Activated CD8-positive, alpha-beta memory T cell treated with anti-CD3 and anti-CD28 coated beads for 4 hours (primary cell): Measurements from ENCODE around the gene PHACTR3.

ENCODE experiments used
- DNase-seq, 2 donors: peaks; one replicate each; pipeline ENCODE4 v3.0.0-alpha.2; 2020; ENCODE audit warnings: low read depth in 2 of 2

PHACTR3 gene

DNA sequence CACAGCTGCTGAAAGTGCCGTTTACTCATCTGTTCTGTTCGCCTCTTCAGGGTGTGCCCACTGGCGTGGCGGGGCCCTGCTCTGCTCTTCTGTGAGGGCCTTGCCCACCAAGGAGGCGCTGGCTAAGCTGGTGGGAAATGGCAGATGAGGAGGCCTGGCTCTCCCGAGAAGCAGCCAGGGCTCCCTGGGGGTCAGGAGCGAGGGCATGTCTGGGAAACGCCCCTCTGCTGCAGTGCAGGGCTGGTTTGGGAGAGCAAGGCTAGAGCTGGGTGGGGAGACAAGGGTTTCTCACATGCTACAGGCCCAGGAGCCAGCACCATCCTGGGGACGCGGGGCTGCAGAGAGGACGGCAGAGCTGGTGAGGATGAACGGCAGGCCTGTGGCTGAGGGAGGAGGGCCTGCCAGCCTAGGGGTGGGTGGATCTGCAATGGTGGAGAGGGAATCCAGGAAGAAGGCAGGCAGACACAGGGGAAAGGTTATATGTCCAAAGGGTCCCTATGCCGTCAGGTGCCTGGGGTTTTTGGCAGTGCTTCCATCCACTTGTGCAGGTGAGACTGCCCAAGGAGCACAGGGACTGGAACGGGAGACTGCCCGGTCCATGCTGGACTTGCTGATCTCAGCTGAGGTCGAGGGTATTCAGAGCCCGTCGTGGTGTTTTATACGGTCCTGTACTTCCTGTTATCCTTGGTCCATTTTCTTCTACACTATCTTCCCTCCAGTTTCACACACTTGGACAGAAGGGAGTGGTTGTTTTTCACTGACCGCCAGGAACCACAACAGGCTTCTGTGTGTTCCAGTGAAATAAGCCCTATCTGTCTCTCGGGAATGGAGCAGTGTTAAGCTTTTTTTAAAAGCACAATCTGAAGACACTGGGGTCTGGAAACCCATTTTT lies 209.9 kb downstream of the PHACTR3 start:
- no peak for DNase-seq

GRCh38 chr20:59814840-59815340 lies 210.6 kb downstream of the PHACTR3 start:
- no peak for DNase-seq

DNA sequence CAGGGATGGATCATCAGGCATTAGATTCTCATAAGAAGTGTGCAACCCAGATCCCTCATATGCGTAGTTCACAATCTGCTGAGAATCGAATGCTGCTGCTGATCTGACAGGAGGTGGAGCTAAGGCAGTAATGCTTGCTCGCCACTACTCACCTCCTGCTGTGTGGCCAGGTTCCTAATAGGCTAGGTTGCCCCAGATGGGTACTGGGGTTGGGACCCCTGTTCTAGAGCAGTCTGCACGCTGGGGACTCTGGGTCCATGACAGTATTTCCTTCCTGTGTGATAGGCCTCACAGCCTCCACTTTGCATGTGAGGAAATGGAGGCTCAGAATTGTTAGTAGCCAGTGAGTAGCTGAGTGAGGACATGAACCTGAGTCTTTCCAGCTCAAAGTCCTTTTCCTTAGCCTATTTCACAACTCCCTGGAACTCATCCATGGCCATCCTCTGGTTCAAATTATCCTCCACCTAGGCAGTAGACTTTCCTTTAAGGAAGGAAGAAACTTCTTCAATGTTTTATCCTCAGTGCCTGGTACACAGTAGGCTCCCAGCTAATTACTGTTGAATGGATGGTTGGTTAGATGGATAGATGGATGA lies 211.9 kb downstream of the PHACTR3 start:
- no peak for DNase-seq

DNA sequence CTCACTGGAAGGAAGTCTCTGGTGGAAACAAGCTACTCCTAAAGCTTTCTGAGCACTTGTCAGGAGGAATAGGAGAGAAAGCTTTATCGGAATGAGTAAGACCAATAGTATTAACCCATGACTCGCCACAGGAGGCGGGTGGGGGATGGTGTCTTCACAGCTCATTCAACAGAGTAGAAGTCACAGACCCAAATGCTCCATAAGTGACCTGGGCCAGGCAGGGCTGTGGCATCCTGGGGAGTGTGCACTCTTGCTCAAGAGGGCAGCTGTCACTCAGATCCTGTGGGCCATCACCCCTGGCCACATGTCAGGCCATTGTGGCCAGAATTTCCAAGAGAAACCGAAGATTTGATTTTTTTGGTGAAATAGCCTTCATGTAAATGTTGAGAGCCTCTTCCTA lies 213.1 kb downstream of the PHACTR3 start:
- no peak for DNase-seq

- no peak for DNase-seq
These were observed 213.7 kb downstream of the PHACTR3 start for GRCh38 chr20:59817846-59818615.

- DNase-seq = no peak
These were observed 214.6 kb downstream of the PHACTR3 start for GRCh38 chr20:59818911-59819310.

GRCh38 chr20:59819496-59820203 lies 215.3 kb downstream of the PHACTR3 start:
- no peak for DNase-seq

DNA sequence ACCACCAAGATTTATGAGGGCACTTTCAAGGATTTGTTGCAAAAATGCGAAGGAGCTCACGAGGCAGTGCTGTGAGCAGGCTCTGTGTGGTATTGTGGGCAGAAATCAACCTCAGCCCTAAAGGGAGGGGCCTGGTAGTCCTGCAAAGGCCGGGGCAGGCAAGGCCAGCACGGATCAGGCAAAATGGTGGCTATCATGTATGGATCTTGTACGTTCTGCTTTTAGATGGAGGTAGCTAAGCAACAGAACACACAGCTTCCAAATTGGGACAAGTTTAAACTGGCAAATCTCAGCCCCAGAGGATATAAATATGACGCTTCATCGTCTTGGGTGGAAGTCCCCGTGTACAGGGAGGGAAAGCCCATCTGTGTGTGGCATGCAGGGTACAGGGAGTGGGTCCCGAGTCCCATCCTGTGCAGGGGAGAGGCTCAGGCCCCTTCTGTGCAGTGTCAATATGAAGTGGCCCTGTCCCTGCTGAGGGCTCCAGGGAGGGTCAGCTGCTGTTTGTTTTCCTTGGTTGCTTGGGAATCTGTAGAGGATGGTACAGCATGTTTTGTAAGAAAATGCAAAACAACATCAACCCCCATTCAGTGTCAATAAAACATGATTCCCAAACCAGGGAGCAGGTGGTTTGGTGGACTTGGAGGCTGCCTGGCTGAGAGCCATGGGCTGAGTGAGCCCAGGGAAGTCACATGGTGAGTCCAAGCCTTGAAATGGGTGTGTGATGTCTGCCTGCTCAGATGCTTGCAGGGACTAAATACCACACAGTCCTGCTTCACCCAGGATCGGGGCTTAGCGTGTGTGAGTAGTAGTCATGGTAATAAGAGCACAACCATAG lies 216.1 kb downstream of the PHACTR3 start:
- no peak for DNase-seq

GRCh38 chr20:59821201-59821600 lies 216.9 kb downstream of the PHACTR3 start:
- DNase-seq = no peak

DNA sequence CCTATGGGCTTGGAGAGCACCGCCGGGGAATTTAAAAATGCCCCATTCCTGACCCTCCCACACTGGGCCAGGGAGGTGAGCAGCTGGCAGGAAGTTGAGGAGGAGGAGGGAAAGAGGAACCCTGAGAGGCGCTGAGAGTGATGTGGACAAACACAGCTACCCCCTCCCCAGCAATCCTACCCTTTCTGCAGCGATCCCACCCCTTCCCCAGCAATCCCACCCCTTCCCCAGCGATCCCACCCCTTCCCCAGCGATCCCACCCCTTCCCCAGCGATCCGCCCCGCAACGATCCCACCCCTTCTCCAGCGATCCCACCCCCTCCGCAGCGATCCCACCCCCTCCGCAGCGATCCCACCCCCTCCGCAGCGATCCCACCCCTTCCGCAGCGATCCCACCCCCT lies 217.4 kb downstream of the PHACTR3 start:
- no peak for DNase-seq

DNA sequence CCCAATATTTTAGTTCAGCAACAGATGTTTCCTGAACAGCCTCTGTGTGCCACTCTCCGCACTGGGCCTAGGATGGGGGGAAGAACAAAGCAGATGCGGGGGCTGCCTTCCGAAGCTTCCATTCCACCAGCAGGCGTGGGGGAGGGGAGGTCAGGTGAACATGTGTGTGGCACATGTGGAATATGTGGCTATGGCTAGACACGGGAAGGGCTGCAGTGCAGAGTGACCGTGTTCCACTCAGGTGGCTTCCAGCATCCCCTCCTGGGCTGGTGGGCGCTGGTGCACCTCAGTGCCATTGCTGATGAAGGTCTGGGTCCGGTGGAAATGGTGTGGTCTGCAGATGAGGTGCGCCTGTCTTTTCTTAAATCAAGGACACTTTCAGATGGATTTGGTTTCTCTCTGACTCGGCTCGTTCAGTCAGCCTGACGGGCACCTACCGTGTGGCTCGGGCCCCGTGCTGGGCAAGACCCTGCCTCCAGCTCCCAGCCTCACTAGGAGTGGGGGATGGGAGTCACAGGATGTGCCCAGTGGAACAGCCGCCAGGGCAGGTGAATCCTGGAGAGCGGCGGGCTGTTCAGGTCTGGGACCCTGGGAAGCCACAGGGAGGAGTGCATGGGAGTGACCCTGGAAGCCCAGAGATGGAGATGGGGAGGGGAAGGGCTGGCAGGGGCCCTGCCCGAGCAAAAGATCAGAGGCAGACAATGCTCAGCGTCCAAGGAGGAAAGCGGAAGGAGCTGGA lies 218.1 kb downstream of the PHACTR3 start:
- DNase-seq = no peak

GRCh38 chr20:59823030-59823423 lies 218.7 kb downstream of the PHACTR3 start:
- DNase-seq = no peak

GRCh38 chr20:59823491-59824259 lies 219.3 kb downstream of the PHACTR3 start:
- DNase-seq = no peak

DNA sequence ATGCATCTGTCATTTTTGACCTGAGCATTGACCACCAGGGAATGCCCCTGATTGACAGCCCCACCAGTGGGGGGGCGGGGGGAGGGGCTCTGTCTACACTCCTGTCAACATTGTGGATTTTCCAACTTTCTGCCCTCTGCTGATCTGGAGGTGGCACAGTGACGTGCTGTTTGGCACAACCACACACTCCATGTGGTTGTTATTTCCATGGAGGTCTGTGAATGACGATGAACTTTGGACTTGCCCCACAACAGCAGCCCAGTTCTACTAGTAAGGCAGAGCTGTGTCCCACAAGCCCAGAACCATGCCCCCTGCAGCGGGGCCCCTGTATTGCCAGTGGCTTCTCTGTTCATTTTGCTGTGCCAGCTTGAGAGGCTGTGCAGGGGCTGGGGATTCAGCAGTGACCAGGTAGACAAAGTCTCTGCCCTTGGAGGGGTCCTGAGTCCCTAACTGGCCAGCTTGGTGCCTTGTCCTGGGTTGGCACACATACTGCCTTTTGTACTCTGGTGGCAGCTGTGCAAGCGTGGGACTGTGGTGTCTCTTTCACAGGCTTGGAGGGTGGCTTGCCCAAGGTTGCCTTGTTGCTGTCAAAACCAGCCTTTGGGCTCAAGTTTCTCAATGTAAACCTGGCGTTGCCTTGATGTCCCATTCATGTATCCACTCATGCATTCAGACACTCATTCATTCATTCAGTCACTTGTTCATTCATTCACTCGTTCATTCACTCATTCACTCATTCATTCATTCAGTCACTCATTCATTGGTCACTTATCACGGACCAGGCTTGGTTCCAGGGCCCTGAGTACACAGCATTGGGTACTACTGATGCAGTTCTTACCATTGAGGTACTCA lies 220.6 kb downstream of the PHACTR3 start:
- no peak for DNase-seq

DNA sequence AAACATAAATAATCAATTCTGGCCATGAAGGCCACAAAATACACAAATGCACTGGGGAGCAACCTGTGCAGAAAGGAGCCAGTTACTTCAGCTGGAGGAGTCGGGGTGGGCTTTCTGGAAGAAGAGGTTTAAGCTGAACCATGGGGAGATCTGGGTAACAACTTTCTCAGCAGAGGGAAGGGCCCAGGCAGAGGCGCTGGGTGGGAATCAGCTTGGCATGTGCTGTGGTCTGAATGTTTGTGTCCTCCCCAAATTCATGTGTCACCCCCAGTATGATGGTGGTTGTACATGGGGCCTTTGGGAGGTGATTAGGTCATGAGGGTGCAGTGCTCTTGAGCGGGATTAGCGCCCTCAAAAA lies 221.2 kb downstream of the PHACTR3 start:
- DNase-seq = no peak

GRCh38 chr20:59825944-59826759 lies 221.8 kb downstream of the PHACTR3 start:
- DNase-seq = no peak
